GM12873 (cell line): ENCODE data around the gene C10orf67.

Source experiments
- CTCF ChIP-seq: IDR thresholded peaks from 2 replicates; pipeline ENCODE4 v1.5.1; 2012; ENCODE audit warnings: low read depth, mild to moderate bottlenecking, moderate library complexity, low read length, control low read depth; ENCODE audit not compliant: insufficient read depth; ENCODE audit errors: missing control alignments

The C10orf67 gene

GRCh38 chr10:23359692-23360380, 15.2 kb upstream of the C10orf67 start:
- TF ChIP-seq CTCF, result no peak

- TF ChIP-seq CTCF, result no peak
Measured at GRCh38 chr10:23358357-23358756, 13.8 kb upstream of the C10orf67 start.

DNA sequence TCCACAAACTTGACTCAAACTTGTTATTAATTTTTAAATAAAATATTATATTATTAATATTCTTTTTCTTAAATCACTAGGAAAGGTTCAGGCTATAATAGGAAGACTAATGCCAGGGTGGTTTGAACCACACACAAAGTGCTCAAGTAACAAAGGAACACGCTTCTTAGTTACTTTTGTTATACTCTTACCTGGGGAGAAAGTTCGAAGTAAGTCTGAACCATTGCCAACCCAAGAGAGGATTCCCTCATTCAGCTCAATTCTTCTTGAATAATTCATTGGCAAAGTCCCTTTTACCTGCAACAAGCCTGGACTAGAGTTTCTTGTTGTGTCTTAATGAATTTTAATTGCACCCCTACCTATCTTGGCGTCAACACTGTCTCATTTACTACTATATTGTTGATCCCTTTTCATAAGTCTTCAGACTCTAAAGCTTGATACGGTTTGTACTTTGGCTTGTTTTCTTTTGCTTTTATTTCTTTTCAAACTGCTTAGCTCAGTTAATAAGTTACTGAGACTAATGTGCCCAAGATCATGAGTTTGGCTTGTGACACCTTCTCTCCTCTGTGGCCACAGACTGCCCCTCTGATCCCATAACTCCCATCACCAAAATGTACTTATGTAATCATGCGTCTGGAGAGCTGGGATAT, 10.2 kb upstream of the C10orf67 start:
- TF ChIP-seq CTCF, result no peak

- TF ChIP-seq CTCF, result no peak
Measured at GRCh38 chr10:23351926-23352519, 7.4 kb upstream of the C10orf67 start.

GRCh38 chr10:23345861-23346260, 1.3 kb upstream of the C10orf67 start:
- TF ChIP-seq CTCF, result no peak

DNA sequence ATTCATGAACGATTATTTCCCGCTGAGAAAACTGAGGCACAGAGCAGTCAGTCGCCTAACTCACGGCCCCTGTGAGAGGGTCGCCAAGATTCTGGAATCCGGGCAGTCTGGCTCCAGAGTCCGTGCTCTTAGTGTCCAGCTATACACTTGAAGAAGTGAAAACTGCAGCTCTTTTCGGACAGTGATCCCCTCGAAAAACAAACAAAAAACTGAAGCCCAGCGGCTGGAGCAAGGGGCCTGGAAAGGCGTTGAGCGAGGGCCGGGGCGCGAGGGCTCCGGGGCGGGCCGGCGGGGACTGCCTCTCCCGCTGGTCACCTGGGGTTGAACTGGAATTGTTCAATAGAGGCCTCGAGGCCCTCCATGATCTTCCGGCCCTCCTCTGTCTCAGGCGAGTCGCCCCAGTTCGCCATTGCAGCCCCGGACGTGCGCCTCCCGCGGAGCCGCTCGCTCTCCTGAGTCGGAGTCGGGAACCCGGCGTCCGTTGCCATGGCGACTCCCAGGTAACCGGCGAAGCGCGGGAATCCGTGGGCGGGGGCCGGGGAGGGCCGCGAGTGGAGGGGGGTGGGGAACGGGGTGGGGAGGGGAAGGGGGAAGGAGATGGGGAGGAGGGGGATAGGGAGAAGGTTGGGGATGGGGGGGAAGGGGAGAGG, 881 bp downstream of the C10orf67 start:
- no peak for TF ChIP-seq CTCF
